Stimulated activated naive CD8-positive, alpha-beta T cell treated with anti-CD3 and anti-CD28 coated beads, Interleukin-15, Interleukin-2, amounts not matched to agents 100 ng/mL and 50 ng/mL, for 24 hours (primary cell): ENCODE data around the gene LRRC8D.

Experiments used
- H3K27ac Mint-ChIP-seq: one replicate; pipeline ENCODE4 v1.8.0; 2021; ENCODE audit warnings: mild to moderate bottlenecking, mixed read lengths
- H3K27me3 Mint-ChIP-seq: one replicate; pipeline ENCODE4 v1.8.0; 2021; ENCODE audit warnings: mixed read lengths
- H3K36me3 Mint-ChIP-seq: one replicate; pipeline ENCODE4 v1.8.0; 2021; ENCODE audit warnings: low read depth, mixed read lengths
- H3K4me1 Mint-ChIP-seq: one replicate; pipeline ENCODE4 v1.8.0; 2021; ENCODE audit warnings: low read depth, mixed read lengths
- H3K4me3 Mint-ChIP-seq: one replicate; pipeline ENCODE4 v1.8.0; 2021; ENCODE audit warnings: mild to moderate bottlenecking, mixed read lengths
- H3K9me3 Mint-ChIP-seq: one replicate; pipeline ENCODE4 v1.8.0; 2021; ENCODE audit warnings: mixed read lengths

LRRC8D gene

DNA sequence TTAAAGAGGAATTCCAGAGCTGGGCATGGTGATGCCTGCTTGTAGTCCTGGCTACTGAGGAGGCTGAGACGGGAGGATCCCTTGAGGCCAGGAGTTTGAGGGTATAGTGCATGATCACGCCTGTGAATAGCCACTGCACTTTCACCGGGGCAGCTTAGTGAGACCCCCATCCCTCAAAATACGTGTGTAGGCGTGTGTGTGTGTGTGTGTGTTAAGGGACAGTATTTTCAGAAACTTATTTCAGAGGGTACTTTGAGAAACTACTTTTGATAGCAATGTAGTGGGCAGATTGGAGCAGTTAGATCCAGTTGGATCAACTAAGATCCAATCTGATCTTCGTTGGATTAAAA lies 62.2 kb downstream of the LRRC8D start:
- Mint-ChIP-seq H3K9me3 (peaks cover 11% of the 10 kb centered on the region), H3K4me1 (peaks cover 35% of the 10 kb centered on the region), H3K36me3 (peaks cover 47% of the 10 kb centered on the region), H3K27me3 (no peaks in the 10 kb centered on the region), H3K4me3 (no peak overlapping the region), H3K27ac (no peak overlapping the region)

DNA sequence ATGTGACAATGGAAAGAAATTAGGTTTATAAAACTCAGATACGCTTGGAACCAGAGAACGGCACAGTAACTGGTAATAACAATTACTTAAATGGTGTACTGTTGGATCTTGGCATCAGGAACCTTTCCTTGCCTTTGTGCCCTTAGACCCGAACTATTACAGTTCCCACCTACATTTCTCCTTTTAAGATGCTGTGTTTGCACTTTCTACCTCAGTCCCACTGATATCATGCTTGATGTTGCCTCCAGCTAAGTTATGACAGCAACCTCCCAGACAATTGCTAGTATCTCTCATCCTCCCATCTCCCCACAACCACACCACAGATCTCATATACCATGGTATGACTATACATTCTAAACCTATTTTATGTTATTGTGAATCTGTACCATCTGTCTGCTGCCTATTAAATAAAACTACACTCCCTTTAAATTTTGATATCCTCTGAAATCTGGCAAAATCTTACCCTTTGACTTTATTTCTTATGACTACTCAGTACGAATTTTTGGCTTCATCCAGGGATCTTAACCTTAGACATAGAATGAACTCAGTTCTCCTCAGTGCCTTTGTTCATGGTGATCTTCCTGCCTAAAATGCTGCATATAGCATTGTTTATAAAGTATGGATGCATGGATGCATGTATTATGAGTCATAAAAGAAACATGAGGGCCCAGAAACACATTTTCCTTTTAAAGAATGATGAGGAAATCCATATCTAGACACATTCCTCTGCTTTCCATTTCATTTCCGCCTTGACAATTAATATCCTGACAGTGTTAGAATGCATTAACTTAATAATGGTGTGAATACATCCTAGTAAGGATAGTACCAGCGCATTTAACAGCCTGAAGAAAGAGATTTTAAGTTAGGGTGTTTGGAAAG lies 64.1 kb downstream of the LRRC8D start:
- Mint-ChIP-seq H3K27ac (no peak overlapping the region), H3K27me3 (no peaks in the 10 kb centered on the region), H3K36me3 (peaks cover 41% of the 10 kb centered on the region), H3K9me3 (peaks cover 8% of the 10 kb centered on the region), H3K4me1 (peaks cover 35% of the 10 kb centered on the region), H3K4me3 (no peak overlapping the region)

DNA sequence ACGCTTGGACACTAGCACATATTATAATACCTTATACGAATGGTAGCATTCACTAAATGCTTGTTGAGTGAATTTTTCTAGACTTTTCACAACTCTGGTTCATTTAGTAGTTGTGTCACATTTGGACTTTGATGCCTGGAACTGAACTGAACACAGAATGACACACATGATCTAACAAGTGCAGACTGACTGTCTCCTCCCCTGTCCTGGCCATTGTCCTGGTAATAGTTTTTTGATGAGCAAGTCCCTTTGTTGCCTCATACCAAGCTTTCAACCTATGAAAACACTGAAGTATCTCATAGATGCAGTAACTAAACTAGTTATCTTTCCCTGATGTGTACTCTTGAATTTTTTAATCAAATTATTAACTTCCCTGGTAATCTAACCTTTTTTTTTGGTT lies 66.4 kb downstream of the LRRC8D start:
- Mint-ChIP-seq H3K27ac (no peak overlapping the region), H3K4me3 (no peak overlapping the region), H3K27me3 (no peaks in the 10 kb centered on the region), H3K9me3 (no peaks in the 10 kb centered on the region), H3K4me1 (peaks cover 34% of the 10 kb centered on the region), H3K36me3 (peaks cover 38% of the 10 kb centered on the region)

DNA sequence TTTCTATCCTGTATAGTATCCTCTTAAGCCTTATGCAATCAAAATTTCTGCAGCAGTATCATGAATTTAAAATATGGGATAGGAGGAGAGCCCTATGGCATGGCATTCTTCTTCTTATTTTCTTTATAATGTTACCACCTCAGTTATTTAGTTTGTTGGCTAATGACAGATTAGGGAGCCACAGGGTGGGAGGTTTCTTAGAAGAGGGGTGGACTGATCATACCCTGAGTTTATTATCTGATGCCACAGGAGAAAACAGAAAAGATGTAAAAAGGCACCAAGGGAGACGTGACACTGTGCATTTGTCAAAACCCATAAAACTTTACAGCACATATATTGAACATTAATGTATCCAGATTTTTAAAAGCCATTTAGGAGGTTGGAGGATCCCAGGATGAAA lies 66.9 kb downstream of the LRRC8D start:
- Mint-ChIP-seq H3K27me3 (no peaks in the 10 kb centered on the region), H3K36me3 (peaks cover 34% of the 10 kb centered on the region), H3K4me3 (no peak overlapping the region), H3K9me3 (no peaks in the 10 kb centered on the region), H3K4me1 (peaks cover 31% of the 10 kb centered on the region), H3K27ac (no peak overlapping the region)

DNA sequence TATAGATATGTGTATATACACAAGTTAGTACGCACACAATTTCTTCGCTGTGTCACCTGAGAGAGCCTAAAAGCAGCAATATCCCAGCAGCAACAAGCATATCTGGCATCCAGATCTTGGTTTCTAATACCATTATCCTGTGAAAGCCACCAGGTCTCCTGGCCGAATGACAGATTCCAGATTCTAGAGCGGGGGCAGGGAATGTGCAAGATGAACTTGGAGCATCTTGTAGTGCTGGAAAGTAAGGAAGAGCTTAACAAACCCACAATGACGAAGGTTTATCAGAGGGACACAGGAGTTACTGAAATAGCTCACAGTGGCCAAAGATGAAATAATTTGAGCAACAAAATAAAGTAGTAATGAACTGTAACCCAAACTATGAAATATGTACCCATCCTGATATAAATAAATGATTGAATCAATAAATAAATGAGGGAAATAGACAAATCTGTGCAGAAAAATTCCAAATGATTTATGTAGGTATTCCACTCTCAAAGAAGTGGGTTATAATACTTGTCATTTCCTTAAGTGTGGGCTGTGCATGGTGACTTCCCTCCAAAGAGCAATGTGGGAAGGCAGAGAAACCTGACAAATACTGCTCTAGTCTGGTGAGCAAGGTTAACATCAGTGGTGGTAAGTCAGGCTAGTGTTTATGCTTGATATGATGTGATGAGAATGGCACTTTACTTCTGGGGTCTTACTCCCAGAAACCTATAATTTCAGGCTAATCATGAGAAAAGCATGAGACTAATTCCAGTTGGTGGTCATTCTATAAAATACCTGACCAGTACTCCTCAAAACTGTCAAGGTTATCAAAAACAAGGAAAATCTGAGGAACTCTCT lies 67.9 kb downstream of the LRRC8D start:
- H3K4me1 Mint-ChIP-seq = peaks cover 26% of the 10 kb centered on the region
- H3K4me3 Mint-ChIP-seq = no peak overlapping the region
- peaks cover 32% of the 10 kb centered on the region for H3K36me3 Mint-ChIP-seq
- no peaks in the 10 kb centered on the region for H3K9me3 Mint-ChIP-seq
- no peaks in the 10 kb centered on the region for H3K27me3 Mint-ChIP-seq
- no peak overlapping the region for H3K27ac Mint-ChIP-seq

DNA sequence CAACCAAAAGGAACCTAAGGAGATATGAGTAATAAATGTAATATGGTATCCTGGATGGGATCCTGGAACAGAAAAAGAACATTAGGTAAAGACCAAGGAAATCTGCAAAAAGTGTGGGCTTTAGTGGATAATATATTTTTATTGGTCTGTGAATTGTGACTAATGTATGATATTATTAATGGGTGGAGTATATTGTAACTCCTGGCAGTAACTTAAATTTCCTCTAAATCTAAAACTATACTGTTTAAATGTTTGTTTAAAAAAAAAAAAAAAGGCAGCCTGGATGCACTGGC lies 68.4 kb downstream of the LRRC8D start:
- Mint-ChIP-seq H3K27me3 (no peaks in the 10 kb centered on the region), H3K27ac (no peak overlapping the region), H3K4me3 (no peak overlapping the region), H3K4me1 (peaks cover 22% of the 10 kb centered on the region), H3K36me3 (peaks cover 32% of the 10 kb centered on the region), H3K9me3 (no peaks in the 10 kb centered on the region)

DNA sequence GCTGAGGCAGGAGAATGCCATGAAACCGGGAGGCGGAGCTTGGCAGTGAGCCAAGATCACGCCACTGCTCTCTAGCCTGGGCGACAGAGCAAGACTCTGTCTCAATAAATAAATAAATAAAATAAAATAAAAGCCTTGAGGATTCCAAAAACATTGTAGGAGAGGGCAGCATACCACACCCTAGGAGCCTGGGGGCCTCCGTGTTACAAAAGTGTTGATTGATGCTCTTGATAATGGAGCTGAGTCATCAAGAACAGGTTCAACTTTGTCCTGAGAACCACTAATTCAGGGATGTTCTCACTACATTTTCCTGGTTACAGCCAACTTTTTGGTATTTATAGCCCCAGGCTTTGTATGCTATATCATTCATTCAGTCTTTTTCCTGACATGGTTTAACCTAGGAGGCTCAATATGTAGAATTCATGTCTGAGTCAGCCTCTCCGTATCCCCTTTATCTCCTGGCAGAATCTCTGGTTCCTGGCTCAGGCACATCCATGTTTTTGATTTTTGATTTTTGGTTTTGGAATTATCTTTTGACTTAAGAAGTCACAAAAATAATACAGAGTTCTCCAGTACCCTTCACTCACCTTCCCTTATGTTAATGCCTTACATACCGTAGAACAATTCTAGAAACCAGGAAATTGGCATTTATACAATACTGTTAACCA lies 69.4 kb downstream of the LRRC8D start:
- no peaks in the 10 kb centered on the region for H3K27me3 Mint-ChIP-seq
- no peaks in the 10 kb centered on the region for H3K9me3 Mint-ChIP-seq
- H3K4me3 Mint-ChIP-seq = no peak overlapping the region
- peaks cover 20% of the 10 kb centered on the region for H3K4me1 Mint-ChIP-seq
- H3K27ac Mint-ChIP-seq = no peak overlapping the region
- H3K36me3 Mint-ChIP-seq = peaks cover 32% of the 10 kb centered on the region

DNA sequence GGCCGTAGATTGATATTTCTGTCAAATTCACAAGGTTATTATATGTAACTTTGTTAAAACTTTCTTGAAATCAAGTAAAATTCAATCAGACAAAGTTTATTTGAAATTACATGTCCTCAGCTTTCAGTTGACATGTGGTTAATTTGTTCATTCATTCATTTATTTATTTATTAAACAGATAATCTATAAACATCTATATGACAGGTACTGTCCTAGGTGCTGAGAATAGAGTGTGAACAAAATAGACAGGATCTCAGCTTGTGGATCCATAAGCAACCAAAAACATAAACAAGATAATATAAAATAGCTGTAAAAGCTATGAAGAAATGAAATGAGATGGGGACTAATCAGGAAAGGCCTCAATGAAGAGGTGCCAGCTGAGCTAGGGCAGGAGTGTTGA lies 72.0 kb downstream of the LRRC8D start:
- Mint-ChIP-seq H3K27ac (no peak overlapping the region), H3K9me3 (no peaks in the 10 kb centered on the region), H3K36me3 (peaks cover 46% of the 10 kb centered on the region), H3K4me3 (no peak overlapping the region), H3K4me1 (peaks cover 20% of the 10 kb centered on the region), H3K27me3 (no peaks in the 10 kb centered on the region)

DNA sequence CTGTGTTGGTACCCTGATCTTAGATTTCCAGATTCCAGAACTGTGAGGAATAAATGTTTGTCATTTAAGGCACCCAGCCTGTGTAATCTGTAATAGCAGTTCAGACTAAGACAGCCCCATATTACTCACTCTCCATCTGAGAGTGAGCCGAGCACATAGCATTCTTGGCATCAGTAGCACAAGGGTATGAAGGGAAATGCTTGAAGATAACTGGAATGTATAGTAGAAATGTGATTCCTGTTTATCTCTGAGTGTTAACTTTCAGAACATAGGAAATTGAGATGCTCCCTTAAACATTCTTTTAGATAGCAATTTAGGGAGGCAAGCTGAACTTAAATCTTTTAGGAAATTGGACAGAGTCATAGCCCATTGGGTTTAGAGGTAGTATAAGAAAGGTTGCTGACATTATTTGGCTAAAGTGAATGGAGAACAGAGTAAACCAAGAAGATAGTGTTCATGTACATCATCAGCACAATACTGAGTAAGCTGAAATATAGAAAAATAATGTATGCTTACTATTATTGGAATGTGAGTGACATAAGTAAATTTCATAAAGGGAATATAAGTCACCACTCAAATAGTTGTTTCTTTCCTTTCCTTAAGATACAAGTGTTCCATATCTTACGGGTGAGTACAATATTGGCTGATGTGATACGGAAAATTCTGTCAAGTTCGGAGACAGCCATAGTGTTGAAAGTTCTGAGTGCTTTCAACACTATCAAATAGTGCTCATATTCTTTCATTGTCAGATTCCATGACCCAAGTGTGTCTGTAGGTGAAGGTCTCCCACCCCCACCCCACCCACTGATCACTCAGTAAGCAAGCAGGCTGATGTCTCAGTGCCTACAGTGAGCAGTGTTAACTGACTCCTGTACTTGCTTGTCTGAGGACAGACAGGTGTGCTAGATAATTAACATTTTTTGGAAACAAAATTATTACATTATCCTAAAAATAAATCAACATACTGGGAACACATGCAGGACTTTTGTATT lies 73.7 kb downstream of the LRRC8D start:
- no peaks in the 10 kb centered on the region for H3K27me3 Mint-ChIP-seq
- H3K27ac Mint-ChIP-seq = no peak overlapping the region
- H3K9me3 Mint-ChIP-seq = no peaks in the 10 kb centered on the region
- H3K36me3 Mint-ChIP-seq = peaks cover 42% of the 10 kb centered on the region
- peaks cover 16% of the 10 kb centered on the region for H3K4me1 Mint-ChIP-seq
- H3K4me3 Mint-ChIP-seq = no peak overlapping the region

DNA sequence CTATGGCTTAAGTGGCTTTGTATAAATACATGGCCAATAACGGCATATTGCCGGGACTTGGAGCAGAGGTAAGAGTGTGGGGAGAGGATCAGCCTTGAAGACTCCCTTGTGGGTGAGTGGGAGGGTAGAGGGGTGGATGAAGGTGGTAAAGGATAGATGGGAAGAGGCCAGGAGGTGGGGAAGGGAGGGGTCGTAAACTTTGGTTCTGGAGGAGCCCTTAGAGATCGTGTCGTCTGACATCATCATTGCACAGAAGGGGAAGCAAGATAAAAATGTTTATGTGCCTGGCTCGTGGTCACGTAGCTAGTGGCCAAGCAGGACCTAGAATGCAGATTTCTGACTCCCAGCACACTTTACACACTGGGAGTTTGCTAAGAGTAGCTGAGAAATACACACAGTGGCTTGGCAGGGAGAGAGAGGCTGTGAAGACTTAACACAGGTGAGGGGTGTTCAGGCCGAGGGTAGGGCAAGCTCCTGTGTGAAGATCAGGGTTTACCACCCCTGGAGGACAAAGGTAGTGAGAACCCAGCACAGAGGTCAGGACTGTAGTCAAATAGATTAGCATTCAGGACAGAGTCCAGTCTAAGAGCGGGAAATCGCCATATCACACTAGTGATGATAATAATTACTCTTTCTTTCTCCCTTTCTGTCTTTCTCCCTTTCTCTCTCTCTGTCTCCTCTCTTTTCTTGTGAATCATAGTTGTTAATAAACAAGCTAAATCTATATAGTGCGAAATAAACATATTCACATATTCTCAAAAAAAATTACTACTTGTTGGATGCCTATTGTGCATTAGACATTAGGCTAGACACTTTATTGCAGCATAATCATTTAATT lies 75.5 kb downstream of the LRRC8D start:
- H3K27me3 Mint-ChIP-seq = no peaks in the 10 kb centered on the region
- H3K4me3 Mint-ChIP-seq = no peak overlapping the region
- H3K9me3 Mint-ChIP-seq = no peaks in the 10 kb centered on the region
- peaks cover 39% of the 10 kb centered on the region for H3K36me3 Mint-ChIP-seq
- H3K27ac Mint-ChIP-seq = no peak overlapping the region
- peaks cover 10% of the 10 kb centered on the region for H3K4me1 Mint-ChIP-seq

DNA sequence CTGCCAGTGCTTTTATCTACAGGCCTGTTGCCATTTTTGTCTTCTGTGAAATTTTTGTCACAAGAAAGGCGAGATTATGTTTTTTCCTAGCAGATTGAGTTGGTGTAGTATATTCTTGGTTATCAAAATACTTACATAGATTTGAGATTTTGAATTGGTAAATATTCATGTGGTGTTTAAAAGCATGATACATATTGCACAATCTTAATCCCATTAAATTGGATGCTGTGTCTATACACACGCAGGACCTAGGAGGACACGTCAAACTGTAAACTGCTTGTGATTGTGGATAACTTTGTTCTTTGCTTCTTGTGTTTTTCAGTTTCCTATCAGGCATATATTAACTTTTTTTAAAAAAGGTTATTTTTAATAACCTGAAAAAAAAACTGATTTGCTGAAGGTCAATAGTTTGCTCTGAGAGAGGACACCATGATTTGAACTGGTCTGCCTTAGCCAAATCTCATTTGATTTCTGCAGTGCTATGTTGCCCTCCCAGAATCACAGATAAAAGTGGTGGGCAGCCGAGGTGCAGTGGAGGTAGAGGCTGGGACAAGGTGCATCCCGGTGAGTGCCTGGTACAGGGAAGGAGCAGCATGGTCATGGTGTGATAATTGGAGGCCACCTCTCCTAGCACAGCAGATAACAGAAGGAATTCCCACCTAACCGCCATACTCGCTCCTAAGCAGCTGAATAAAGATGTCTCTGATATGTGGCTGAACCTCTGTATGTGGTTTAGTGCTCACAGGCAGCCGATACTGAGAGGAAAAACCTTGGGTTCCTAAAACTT lies 76.7 kb downstream of the LRRC8D start:
- Mint-ChIP-seq H3K4me3 (no peak overlapping the region), H3K27me3 (no peaks in the 10 kb centered on the region), H3K36me3 (peaks cover 35% of the 10 kb centered on the region), H3K27ac (no peak overlapping the region), H3K4me1 (peaks cover 14% of the 10 kb centered on the region), H3K9me3 (no peaks in the 10 kb centered on the region)

DNA sequence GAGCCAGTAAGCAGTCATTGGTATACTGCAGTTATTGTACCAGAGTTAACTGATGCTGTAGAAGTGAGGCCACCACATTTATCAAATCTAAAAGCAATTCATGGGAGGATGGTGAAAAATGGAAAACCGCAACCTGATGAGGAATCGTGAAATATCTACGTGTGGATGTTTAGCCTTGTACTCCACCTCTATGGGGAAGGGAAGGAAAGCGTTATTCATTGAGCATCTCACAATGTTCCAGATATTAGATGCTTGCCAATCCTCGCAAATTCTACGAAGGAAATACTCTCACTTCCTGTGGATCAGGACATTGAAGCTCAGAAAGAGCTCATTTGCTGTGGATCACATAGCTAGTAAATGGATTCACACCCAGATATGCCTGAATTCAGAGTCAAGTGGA lies 77.3 kb downstream of the LRRC8D start:
- H3K27me3 Mint-ChIP-seq = no peaks in the 10 kb centered on the region

More for the DNA sequence above, 77.3 kb downstream of the LRRC8D start:
- H3K4me3 Mint-ChIP-seq = no peak overlapping the region
- peaks cover 17% of the 10 kb centered on the region for H3K4me1 Mint-ChIP-seq
- no peak overlapping the region for H3K27ac Mint-ChIP-seq
- H3K9me3 Mint-ChIP-seq = no peaks in the 10 kb centered on the region
- peaks cover 32% of the 10 kb centered on the region for H3K36me3 Mint-ChIP-seq
